Esophagus squamous epithelium (tissue), 5 donors: ENCODE data around the gene PILRB. TPM values are rescaled to one million over a fixed set of nuclear protein-coding genes. Genes with fewer than 3 reads are reported as not detected.

Experiments used
- DNase-seq: peaks from one replicate; lab custom pipeline; 2025; lab: John Stamatoyannopoulos, UW
- H3K27ac ChIP-seq, 4 donors: fragments of 200-600 bp; sonication (generic); one replicate each; pipeline ENCODE4 v1.5.1; 2016 to 2019; ENCODE audit warnings: mild to moderate bottlenecking in 1 of 4
- H3K27me3 ChIP-seq, 4 donors: fragments of 200-600 bp; sonication (generic); 1 replicate in 3 of 4; 2 replicates in 1 of 4; pipeline versions ENCODE4 v1.5.1 to v1.6.0; 2017 to 2021; ENCODE audit warnings: antibody characterized with exemption in 1 of 4
- H3K36me3 ChIP-seq, 3 donors: fragments of 200-600 bp; sonication (generic); one replicate each; pipeline ENCODE4 v1.5.1; 2016 to 2019
- H3K4me1 ChIP-seq, 3 donors: fragments of 200-600 bp; sonication (generic); one replicate each; pipeline ENCODE4 v1.5.1; 2017 to 2019
- H3K4me3 ChIP-seq, 4 donors: fragments of 200-600 bp; sonication (generic); 1 replicate in 3 of 4; 2 replicates in 1 of 4; pipeline ENCODE4 v1.5.1; 2016 to 2019; ENCODE audit warnings: mild to moderate bottlenecking in 2 of 4, moderate library complexity in 1 of 4
- H3K9me3 ChIP-seq, 3 donors: fragments of 200-600 bp; sonication (generic); one replicate each; pipeline ENCODE4 v1.5.1; 2016 to 2019
- POLR2A ChIP-seq, 4 donors: fragments of 450-650 bp; IDR thresholded peaks; one replicate each; pipeline ENCODE4 v1.6.1; 2017; ENCODE audit warnings: antibody characterized with exemption in 4 of 4, mild to moderate bottlenecking in 4 of 4, moderate library complexity in 3 of 4
- WGBS, 2 donors: methylation state at CpG; one replicate each; pipeline ENCODE4 v1.1.5; 2018; 5-methylcytosine and 5-hydroxymethylcytosine counted together
- intact Hi-C: fragments of 100-400 bp; cut with DNase I; formaldehyde crosslinking; loops from one replicate; pipeline ENCODE4 v1.15.0; 2022
- total RNA-seq, 4 donors: library from RNA; depleted of rRNA; stranded (reverse); fragments of >200 nt; gene quantifications; one replicate each; pipeline ENCODE4 v1.1.0, GENCODE V29; 2016
- TF ChIP-seq, protein P1 (sequence below), 6 experiments: fragments of 450-650 bp in 4 of 6; fragments of 200-600 bp in 2 of 6; sonication (generic) in 2 of 6; IDR thresholded peaks; one replicate each; pipeline ENCODE4 v1.5.1; 2016 to 2019; ENCODE audit warnings: antibody characterized with exemption in 6 of 6, mild to moderate bottlenecking in 4 of 6, moderate library complexity in 4 of 6
- donor health status: DM: yes; HTN: yes; CAD: no.

Gene PILRB
- total RNA-seq, 4 donors from 2014 or later: 11.1 to 38.1 (median 25.7) TPM

DNA sequence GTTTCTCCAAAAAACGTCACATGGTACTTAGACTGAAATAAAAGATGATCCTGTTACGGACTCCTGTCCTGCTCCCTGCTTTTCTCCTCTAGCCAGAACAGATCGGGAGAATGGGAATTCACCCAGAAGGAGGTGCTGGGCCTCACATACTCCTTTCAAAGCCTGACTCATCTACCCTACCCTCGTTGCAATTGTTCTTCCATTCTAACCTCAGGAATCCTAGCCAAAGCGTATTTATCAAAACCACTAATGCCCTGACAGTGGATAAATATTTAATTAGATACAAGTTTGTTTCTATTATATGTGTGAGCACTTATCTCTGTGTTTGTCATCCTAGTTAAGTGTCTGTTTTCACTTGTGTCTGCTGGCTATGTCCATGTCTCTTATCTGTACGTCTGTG lies 48.9 kb downstream of the PILRB start:
- no peaks in the 10 kb centered on the region for H3K9me3 ChIP-seq
- no peak overlapping the region for H3K27ac ChIP-seq
- intact Hi-C loops: no loop called here
- H3K4me3 ChIP-seq: no peak overlapping the region
- H3K27me3 ChIP-seq: no peaks in the 10 kb centered on the region
- H3K4me1 ChIP-seq: peaks cover 0 to 8% (median 0%) of the 10 kb centered on the region in 3 donors
- WGBS, 2 donors: 36 to 43% methylated on average over 6 of the region's 6 CpGs
- DNase-seq: no peak
- TF ChIP-seq, protein P1, sequence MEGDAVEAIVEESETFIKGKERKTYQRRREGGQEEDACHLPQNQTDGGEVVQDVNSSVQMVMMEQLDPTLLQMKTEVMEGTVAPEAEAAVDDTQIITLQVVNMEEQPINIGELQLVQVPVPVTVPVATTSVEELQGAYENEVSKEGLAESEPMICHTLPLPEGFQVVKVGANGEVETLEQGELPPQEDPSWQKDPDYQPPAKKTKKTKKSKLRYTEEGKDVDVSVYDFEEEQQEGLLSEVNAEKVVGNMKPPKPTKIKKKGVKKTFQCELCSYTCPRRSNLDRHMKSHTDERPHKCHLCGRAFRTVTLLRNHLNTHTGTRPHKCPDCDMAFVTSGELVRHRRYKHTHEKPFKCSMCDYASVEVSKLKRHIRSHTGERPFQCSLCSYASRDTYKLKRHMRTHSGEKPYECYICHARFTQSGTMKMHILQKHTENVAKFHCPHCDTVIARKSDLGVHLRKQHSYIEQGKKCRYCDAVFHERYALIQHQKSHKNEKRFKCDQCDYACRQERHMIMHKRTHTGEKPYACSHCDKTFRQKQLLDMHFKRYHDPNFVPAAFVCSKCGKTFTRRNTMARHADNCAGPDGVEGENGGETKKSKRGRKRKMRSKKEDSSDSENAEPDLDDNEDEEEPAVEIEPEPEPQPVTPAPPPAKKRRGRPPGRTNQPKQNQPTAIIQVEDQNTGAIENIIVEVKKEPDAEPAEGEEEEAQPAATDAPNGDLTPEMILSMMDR (IDR thresholded peaks at IDR 0.05): no peak
- no peak for TF ChIP-seq POLR2A (IDR thresholded peaks at IDR 0.05)
- no peaks in the 10 kb centered on the region for H3K36me3 ChIP-seq

DNA sequence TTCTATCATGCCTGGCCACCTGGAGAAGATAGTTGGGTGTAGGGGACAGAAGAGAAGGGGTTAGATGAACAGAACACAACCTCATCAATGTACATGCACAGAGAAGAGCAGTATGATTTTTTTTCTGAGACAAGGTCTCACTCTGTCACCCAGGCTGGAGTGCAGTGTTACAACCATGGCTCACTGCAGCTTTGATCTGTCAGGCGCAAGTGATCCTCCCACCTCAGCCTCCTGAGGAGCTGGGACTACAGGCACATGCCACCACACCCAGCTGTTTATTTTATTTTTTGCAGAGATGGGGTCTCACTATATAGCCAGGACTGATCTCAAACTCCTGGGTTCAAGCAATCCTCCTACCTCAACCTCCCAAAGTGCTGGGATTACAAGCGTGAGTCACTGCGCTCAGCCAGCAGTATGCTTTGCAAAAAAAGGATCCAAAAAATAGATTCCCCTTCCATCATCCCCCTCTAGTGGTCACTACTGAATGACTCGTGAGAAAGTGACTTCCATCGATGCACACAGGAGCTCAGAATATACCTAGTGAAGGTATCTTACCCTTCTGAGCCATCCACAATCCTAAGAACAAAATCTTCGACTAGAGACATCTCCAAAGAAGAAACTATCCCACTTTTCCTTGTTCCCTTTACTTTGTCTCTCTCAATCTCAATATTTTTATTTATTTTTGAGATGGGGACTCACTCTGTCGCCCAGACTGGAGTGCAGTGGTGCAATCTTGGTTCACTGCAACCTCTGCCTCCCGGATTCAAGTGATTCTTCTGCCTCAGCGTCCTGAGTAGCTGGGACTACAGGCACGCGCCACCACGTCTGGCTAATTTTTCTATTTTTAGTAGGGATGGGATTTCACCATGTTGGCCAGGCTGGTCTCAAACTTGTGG lies 49.6 kb downstream of the PILRB start:
- Histone ChIP-seq H3K27ac (no peak overlapping the region), H3K9me3 (no peaks in the 10 kb centered on the region), H3K36me3 (no peaks in the 10 kb centered on the region), H3K27me3 (no peaks in the 10 kb centered on the region), H3K4me1 (peaks cover 0 to 8% (median 0%) of the 10 kb centered on the region in 3 donors), H3K4me3 (no peak overlapping the region)
- 44 to 50% methylated on average over 11 to 12 of the region's 12 CpGs for WGBS, 2 donors
- DNase-seq: no peak
- intact Hi-C loops: no loop called here
- TF ChIP-seq POLR2A (IDR thresholded peaks at IDR 0.05): no peak
- TF ChIP-seq, protein P1 (IDR thresholded peaks at IDR 0.05): peak; percentile 17 to 64 (median 54)

DNA sequence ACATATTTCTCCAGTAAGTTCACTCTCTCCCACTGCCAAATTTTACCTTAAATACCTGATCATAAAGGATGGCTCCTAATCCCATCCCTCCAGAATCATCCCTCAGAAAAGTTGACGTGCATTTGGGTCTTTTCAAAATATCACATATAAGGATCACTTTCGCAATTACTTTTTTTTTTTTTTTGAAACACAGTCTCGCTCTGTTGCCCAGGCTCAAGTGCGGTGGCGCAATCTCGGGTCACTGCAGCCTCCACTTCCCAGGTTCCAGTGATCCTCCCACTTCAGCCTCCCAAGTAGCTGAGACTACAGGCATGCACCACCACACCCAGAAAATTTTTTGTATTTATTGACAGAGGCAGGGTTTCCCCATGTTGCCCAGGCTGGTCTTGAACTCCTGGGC lies 53.2 kb downstream of the PILRB start:
- Histone ChIP-seq H3K27me3 (no peaks in the 10 kb centered on the region), H3K36me3 (no peaks in the 10 kb centered on the region), H3K4me1 (peaks cover 0 to 8% (median 0%) of the 10 kb centered on the region in 3 donors), H3K4me3 (no peak overlapping the region), H3K9me3 (no peaks in the 10 kb centered on the region), H3K27ac (no peak overlapping the region)
- intact Hi-C loops: no loop called here
- DNase-seq: no peak
- 89 to 91% methylated on average over 6 of the region's 6 CpGs for WGBS, 2 donors
- TF ChIP-seq, protein P1 (IDR thresholded peaks at IDR 0.05): no peak
- TF ChIP-seq POLR2A (IDR thresholded peaks at IDR 0.05): no peak

DNA sequence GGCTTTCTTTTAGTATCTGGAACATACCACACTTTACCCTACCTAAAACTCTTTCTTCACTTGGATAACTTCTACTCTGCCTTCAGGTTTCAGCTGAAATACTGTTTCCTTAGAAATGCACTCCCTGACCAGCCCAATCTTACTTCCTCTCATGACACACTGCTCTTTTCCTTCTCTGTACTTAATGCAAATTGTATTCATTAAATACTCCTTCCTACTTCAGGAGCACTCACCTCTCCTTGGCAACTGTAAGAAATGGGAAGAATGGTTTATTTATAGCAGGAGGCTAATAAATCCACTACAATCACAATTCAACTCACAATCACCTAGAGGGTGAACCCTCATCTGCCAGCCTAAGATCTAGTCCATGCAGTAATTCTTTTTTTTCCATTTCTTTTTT lies 55.4 kb downstream of the PILRB start:
- Histone ChIP-seq H3K27me3 (no peaks in the 10 kb centered on the region), H3K9me3 (no peaks in the 10 kb centered on the region), H3K36me3 (no peaks in the 10 kb centered on the region), H3K4me1 (no peaks in the 10 kb centered on the region), H3K4me3 (no peak overlapping the region), H3K27ac (no peak overlapping the region)
- TF ChIP-seq, protein P1 (IDR thresholded peaks at IDR 0.05): no peak
- TF ChIP-seq POLR2A (IDR thresholded peaks at IDR 0.05): no peak
- no peak for DNase-seq
- intact Hi-C loops: no loop called here

DNA sequence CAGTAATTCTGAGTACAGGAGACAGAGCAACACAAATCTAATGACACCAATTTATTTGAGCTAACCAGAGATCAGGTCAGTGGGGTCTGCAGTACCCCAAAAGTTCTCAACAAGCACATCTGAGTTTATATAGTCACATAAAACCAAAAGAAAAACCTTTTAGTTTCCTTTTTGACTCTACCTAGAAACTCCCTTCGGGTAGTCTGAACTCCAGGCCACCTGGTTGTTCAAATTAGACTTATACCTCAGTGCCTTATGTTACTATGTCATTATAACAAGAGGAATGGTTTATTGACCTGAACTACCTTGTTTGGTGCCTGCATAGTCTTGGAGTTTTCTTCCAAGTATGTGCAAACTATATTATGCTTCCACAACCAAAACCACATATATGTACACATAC lies 56.0 kb downstream of the PILRB start:
- no peak overlapping the region for H3K27ac ChIP-seq
- H3K36me3 ChIP-seq: no peaks in the 10 kb centered on the region
- no peaks in the 10 kb centered on the region for H3K4me1 ChIP-seq
- DNase-seq: no peak
- H3K9me3 ChIP-seq: no peaks in the 10 kb centered on the region
- H3K27me3 ChIP-seq: no peaks in the 10 kb centered on the region
- TF ChIP-seq, protein P1 (IDR thresholded peaks at IDR 0.05): no peak
- TF ChIP-seq POLR2A (IDR thresholded peaks at IDR 0.05): no peak
- H3K4me3 ChIP-seq: no peak overlapping the region
- 75 to 80% methylated on average over 1 of the region's 1 CpG for WGBS, 2 donors
- intact Hi-C loops: no loop called here
